ENCODE data around the gene IL25. TPM values are rescaled to one million over a fixed set of nuclear protein-coding genes. Genes with fewer than 3 reads are reported as not detected.

The IL25 gene
- total RNA-seq, 3 donors from 2014 or later (not counting 1 experiment from before 2014, with no cell fraction given): not detected

DNA sequence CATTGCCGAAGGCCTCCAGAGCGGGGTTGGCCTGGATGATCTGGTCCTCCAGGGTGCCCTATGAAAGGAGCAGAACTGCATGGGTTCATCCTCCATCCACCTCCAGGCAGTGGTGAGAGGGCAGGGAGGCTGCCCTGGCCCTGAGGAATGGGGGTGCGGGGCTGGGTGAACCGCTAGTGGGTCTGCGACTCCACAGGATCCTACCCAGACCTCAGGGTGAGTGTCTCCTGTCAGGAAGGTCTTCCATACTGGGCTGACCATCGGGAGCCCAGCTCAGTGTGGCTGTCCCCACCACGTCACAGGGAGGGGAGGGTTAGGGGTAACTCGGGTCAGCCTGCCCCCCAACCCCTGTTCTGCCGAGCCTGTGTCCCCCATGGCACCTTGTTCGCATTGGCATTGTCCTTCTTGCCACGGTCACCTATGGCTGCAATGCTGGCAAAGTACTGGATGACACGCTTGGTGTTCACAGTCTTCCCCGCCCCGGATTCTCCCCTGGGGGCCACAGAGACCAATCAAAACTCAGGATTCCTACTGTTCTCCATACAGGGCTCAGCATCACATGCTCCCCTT, 31.8 kb downstream of the IL25 start:
- TF ChIP-seq CTCF (IDR thresholded peaks at IDR 0.05): no peak
- H3K27ac ChIP-seq (ENCODE audit: low read length): no peak overlapping the region
- H3K36me3 Mint-ChIP-seq: no peaks in the 10 kb centered on the region
- ATAC-seq (no peak), DNase-seq (no peak)
- H3K4me3 ChIP-seq (ENCODE audit: low read length): no peak overlapping the region
- H3K9me3 ChIP-seq (ENCODE audit: control insufficient read depth, insufficient read depth, low read length): no peaks in the 10 kb centered on the region
- 88% methylated on average over 14 of the region's 14 CpGs for WGBS (ENCODE audit: insufficient coverage)
- no peak overlapping the region for H3K4me3 Mint-ChIP-seq
- H3K36me3 ChIP-seq (ENCODE audit: control insufficient read depth, insufficient read depth, low read length): no peaks in the 10 kb centered on the region
- peaks cover 0 to 8% of the 10 kb centered on the region in 2 donors for H3K27me3 Mint-ChIP-seq (ENCODE audit: low read depth in 2 of 2)
- no peak overlapping the region for H3K27ac Mint-ChIP-seq
- intact Hi-C loops (cut with micrococcal nuclease): no loop called here
- no peaks in the 10 kb centered on the region for H3K4me1 ChIP-seq (ENCODE audit: control insufficient read depth, insufficient read depth, low read length)
- H3K27me3 ChIP-seq (ENCODE audit: control insufficient read depth, insufficient read depth, low read length): no peaks in the 10 kb centered on the region
- H3K9me3 Mint-ChIP-seq: no peaks in the 10 kb centered on the region
- H3K4me1 Mint-ChIP-seq: no peaks in the 10 kb centered on the region

DNA sequence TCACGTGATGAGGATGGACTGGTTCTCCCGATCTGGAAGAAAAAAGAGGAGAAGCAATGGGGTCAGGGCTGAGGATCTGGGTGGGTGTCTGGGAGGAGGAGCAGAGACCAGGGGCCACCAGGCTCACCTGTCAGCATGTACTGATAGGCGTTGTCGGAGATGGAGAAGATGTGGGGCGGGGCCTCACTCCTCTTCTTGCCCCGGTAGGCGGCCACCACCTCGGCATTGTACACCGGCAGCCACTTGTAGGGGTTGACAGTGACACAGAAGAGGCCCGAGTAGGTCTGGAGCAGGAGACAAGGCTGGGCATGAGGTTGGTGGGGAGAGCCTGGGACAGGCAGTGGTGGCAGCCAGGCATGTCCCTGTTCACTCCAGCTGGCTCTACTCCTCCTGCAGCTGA, 32.5 kb downstream of the IL25 start:
- H3K9me3 Mint-ChIP-seq: no peaks in the 10 kb centered on the region
- DNase-seq: no peak
- H3K27me3 ChIP-seq (ENCODE audit: control insufficient read depth, insufficient read depth, low read length): no peaks in the 10 kb centered on the region
- H3K36me3 Mint-ChIP-seq: no peaks in the 10 kb centered on the region
- TF ChIP-seq CTCF (IDR thresholded peaks at IDR 0.05): no peak
- no peaks in the 10 kb centered on the region for H3K4me1 Mint-ChIP-seq
- peaks cover 0 to 8% of the 10 kb centered on the region in 2 donors for H3K27me3 Mint-ChIP-seq (ENCODE audit: low read depth in 2 of 2)
- intact Hi-C loops (cut with micrococcal nuclease): no loop called here
- H3K27ac ChIP-seq (ENCODE audit: low read length): no peak overlapping the region
- H3K36me3 ChIP-seq (ENCODE audit: control insufficient read depth, insufficient read depth, low read length): no peaks in the 10 kb centered on the region
- 89% methylated on average over 10 of the region's 10 CpGs for WGBS (ENCODE audit: insufficient coverage)
- ATAC-seq: no peak
- H3K4me3 ChIP-seq (ENCODE audit: low read length): no peak overlapping the region
- no peaks in the 10 kb centered on the region for H3K4me1 ChIP-seq (ENCODE audit: control insufficient read depth, insufficient read depth, low read length)
- no peaks in the 10 kb centered on the region for H3K9me3 ChIP-seq (ENCODE audit: control insufficient read depth, insufficient read depth, low read length)
- no peak overlapping the region for H3K27ac Mint-ChIP-seq
- H3K4me3 Mint-ChIP-seq: no peak overlapping the region

DNA sequence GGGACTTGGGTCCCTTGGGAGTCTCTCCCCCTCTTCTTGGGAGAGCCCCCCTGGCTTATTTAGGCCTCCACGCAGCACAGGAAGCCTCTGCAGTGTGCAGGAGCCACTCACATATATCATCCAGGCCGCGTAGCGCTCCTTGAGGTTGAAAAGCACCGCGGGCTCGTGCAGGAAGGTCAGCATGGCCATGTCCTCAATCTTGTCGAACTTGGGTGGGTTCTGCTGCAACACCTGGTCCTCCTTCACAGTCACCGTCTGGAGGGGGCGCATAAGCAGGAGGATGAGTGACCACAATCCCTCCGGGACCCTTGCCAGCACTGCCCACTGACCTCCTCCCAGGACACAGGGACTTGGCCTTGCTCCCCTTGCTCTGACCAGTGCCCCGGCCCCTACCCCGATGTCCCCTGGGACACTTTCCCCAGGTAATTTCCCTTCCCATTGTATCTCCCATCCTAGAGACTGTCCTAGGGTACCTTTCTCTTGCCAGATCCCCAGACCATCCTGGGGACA, 33.0 kb downstream of the IL25 start:
- WGBS (ENCODE audit: insufficient coverage): 77% methylated on average over 13 of the region's 13 CpGs
- Histone ChIP-seq H3K27ac (ENCODE audit: low read length) (no peak overlapping the region), H3K9me3 (ENCODE audit: control insufficient read depth, insufficient read depth, low read length) (no peaks in the 10 kb centered on the region), H3K4me3 (ENCODE audit: low read length) (no peak overlapping the region), H3K4me1 (ENCODE audit: control insufficient read depth, insufficient read depth, low read length) (no peaks in the 10 kb centered on the region), H3K36me3 (ENCODE audit: control insufficient read depth, insufficient read depth, low read length) (no peaks in the 10 kb centered on the region), H3K27me3 (ENCODE audit: control insufficient read depth, insufficient read depth, low read length) (no peaks in the 10 kb centered on the region)
- no peaks in the 10 kb centered on the region for H3K4me1 Mint-ChIP-seq
- no peak for DNase-seq
- H3K9me3 Mint-ChIP-seq: no peaks in the 10 kb centered on the region
- H3K27ac Mint-ChIP-seq: no peak overlapping the region
- H3K4me3 Mint-ChIP-seq: no peak overlapping the region
- no peaks in the 10 kb centered on the region for H3K36me3 Mint-ChIP-seq
- ATAC-seq: no peak
- no peak for TF ChIP-seq CTCF (IDR thresholded peaks at IDR 0.05)
- intact Hi-C loops (cut with micrococcal nuclease): no loop called here
- H3K27me3 Mint-ChIP-seq (ENCODE audit: low read depth in 2 of 2): peaks cover 4 to 8% of the 10 kb centered on the region in 2 donors

- no peak overlapping the region for H3K4me3 ChIP-seq (ENCODE audit: low read length)
- DNase-seq (no peak), ATAC-seq (no peak)
- Mint-ChIP-seq H3K27me3 (ENCODE audit: low read depth in 2 of 2) (peaks cover 8% of the 10 kb centered on the region in 2 donors), H3K36me3 (no peaks in the 10 kb centered on the region), H3K9me3 (no peaks in the 10 kb centered on the region), H3K4me3 (no peak overlapping the region), H3K27ac (no peak overlapping the region), H3K4me1 (no peaks in the 10 kb centered on the region)
- H3K27me3 ChIP-seq (ENCODE audit: control insufficient read depth, insufficient read depth, low read length): no peaks in the 10 kb centered on the region
- H3K27ac ChIP-seq (ENCODE audit: low read length): no peak overlapping the region
- H3K4me1 ChIP-seq (ENCODE audit: control insufficient read depth, insufficient read depth, low read length): no peaks in the 10 kb centered on the region
- H3K36me3 ChIP-seq (ENCODE audit: control insufficient read depth, insufficient read depth, low read length): no peaks in the 10 kb centered on the region
- H3K9me3 ChIP-seq (ENCODE audit: control insufficient read depth, insufficient read depth, low read length): no peaks in the 10 kb centered on the region
- 64% methylated on average over 4 of the region's 4 CpGs for WGBS (ENCODE audit: insufficient coverage)
- intact Hi-C loops (cut with micrococcal nuclease): no loop called here
- TF ChIP-seq CTCF (IDR thresholded peaks at IDR 0.05): no peak
Measured at GRCh38 chr14:23406244-23406643, 33.6 kb downstream of the IL25 start.

Data from natural killer cell (primary cell).